HG03469 (cell line): ENCODE results near the gene WDR13.
"Not testable (repeated sequence)": the region's sequence is repeated elsewhere in the genome, so short reads cannot be mapped to it uniquely, and the experiment has no call there.

Source experiments
- ATAC-seq: cut with Tn5 transposase; IDR thresholded peaks from one replicate; pipeline ENCODE4 v1.9.1; 2021; ENCODE audit warnings: mild to moderate bottlenecking, moderate library complexity, moderate number of reproducible peaks; ENCODE audit not compliant: unreplicated experiment

Gene WDR13

GRCh38 chrX:48652055-48652579 lies 54.8 kb downstream of the WDR13 start:
- not testable (repeated sequence) for ATAC-seq

GRCh38 chrX:48654746-48655145 lies 57.5 kb downstream of the WDR13 start:
- not testable (repeated sequence) for ATAC-seq
